BLaER1 treated with 17β-estradiol and CSF1 and Interleukin-3, amounts not matched to agents 10 nM and 100 nM (cell line): ENCODE measurements around the gene OLFML2A.
"Not testable (repeated sequence)": the region's sequence is repeated elsewhere in the genome, so short reads cannot be mapped to it uniquely, and the experiment has no call there.

Experiments used
- H3K27ac ChIP-seq, 11 experiments: shearing (Covaris generic); formaldehyde crosslinking; 2 replicates each; pipeline ENCODE4 v1.8.1; 2022
- H3K27me3 ChIP-seq, 11 experiments: shearing (Covaris generic); formaldehyde crosslinking; 2 replicates each; pipeline ENCODE4 v1.8.1; 2022
- H3K36me3 ChIP-seq, 11 experiments: shearing (Covaris generic); formaldehyde crosslinking; 2 replicates each; pipeline ENCODE4 v1.8.1; 2022
- H3K4me1 ChIP-seq, 10 experiments: shearing (Covaris generic); formaldehyde crosslinking; 2 replicates each; pipeline ENCODE4 v1.8.1; 2022
- H3K4me2 ChIP-seq, 11 experiments: shearing (Covaris generic); formaldehyde crosslinking; 2 replicates each; pipeline ENCODE4 v1.8.1; 2022
- H3K4me3 ChIP-seq, 10 experiments: shearing (Covaris generic); formaldehyde crosslinking; 2 replicates each; pipeline ENCODE4 v1.8.1; 2022
- H3K9ac ChIP-seq, 11 experiments: shearing (Covaris generic); formaldehyde crosslinking; 2 replicates each; pipeline ENCODE4 v1.8.1; 2022
- H3K9me3 ChIP-seq, 11 experiments: shearing (Covaris generic); formaldehyde crosslinking; replicated peaks in 1 of 11; 2 replicates each; pipeline ENCODE4 v1.8.1; 2022
- H4K20me1 ChIP-seq, 11 experiments: shearing (Covaris generic); formaldehyde crosslinking; 2 replicates each; pipeline ENCODE4 v1.8.1; 2022
- Cebpa-rat ChIP-seq, 11 experiments: shearing (Covaris generic); IDR thresholded peaks; 2 replicates each; pipeline ENCODE4 v1.8.1; 2022

Gene OLFML2A

DNA sequence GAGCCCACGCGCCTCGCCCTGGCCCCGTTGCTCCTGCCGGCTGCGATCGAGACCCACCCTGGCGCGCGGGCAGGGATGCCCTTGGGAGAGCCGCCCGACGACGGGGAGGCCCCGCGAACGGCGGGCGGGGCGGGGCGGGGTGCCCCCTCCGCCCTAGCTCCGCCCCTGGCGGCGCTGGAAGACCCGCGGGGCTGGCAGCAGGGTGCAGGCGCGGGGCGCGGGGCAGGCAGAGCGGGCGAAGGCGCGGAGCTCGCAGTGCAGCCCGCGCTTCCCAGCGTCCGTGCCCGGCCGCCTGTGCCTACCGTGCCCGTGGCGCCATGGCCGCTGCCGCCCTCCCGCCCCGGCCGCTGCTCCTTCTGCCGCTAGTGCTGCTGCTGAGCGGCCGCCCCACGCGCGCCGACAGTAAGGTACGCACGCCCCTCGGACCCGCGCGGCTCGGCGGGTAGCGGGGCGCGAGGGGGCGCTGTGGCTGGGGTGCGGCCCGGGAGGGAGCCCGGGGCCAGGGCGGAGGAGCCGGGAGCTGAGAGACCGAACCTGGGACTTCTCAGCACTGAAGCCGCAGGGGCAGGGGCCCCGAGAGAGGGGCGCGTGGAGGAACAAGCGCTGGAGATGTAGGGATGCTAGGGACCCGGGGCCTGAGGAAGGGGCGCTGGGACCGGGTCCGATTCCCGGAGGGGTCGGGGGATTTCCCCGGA is at the start of gene OLFML2A:
TSS of gene OLFML2A (plus strand) at position 180 of the 695 bp plus-strand sequence. CDS start at position 318, 138 bp downstream.
- peaks cover 8 to 61% (median 20%) of the 10 kb centered on the region in 10 experiments; a peak in 18 of 20 replicates for H3K4me1 ChIP-seq
- H3K4me2 ChIP-seq: peak within 1 kb of the TSS; percentile 90 to 97 (median 95)
- no peak for TF ChIP-seq Cebpa-rat (IDR thresholded peaks at IDR 0.05)
- no peaks in the 10 kb centered on the region for H3K36me3 ChIP-seq
- H3K4me3 ChIP-seq: peak within 1 kb of the TSS; percentile 52 to 73 (median 62)
- peak within 1 kb of the TSS in 3 of 11 experiments; percentile 10 to 50 (median 37); a peak in 5 of 22 replicates for H3K27ac ChIP-seq
- H4K20me1 ChIP-seq: peaks cover 0 to 5% (median 0%) of the 10 kb centered on the region in 11 experiments; a peak in 2 of 22 replicates
- H3K9me3 ChIP-seq: no peaks in the 10 kb centered on the region
- peaks cover 26 to 44% (median 37%) of the 10 kb centered on the region in 11 experiments for H3K27me3 ChIP-seq
- peak within 1 kb of the TSS; percentile 30 to 73 (median 66) for H3K9ac ChIP-seq

DNA sequence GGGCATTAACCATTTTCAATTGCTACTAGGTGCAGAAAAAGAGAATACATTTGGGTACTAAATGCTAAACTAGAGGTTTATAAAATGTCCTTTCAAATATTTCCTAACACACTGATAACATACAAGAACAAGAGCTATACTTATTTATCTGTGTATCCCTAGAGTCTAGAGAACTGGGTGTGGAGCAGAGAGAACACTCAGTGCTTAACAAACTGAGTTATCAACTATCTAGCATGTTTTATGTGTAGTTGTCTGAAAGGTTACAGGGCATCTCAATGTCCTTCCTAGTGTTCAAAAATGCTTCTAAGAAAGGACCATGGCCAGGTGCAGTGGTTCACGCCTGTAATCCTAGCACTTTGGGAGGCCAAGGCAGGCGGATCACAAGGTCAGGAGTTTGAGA is 46.2 kb upstream of the OLFML2A start:
- H3K36me3 ChIP-seq: peaks cover 0 to 10% (median 0%) of the 10 kb centered on the region in 11 experiments; a peak in 6 of 22 replicates
- peaks cover 10 to 16% (median 13%) of the 10 kb centered on the region in 10 experiments; a peak in 17 of 20 replicates for H3K4me1 ChIP-seq
- H3K27me3 ChIP-seq: no peaks in the 10 kb centered on the region
- no peak overlapping the region for H3K4me3 ChIP-seq
- peaks cover 0 to 4% (median 0%) of the 10 kb centered on the region in 11 experiments; a peak in 1 of 22 replicates for H3K9me3 ChIP-seq
- TF ChIP-seq Cebpa-rat (IDR thresholded peaks at IDR 0.05): no peak
- H3K9ac ChIP-seq: no peak overlapping the region
- H3K27ac ChIP-seq: no peak overlapping the region
- no peak overlapping the region for H3K4me2 ChIP-seq
- H4K20me1 ChIP-seq: no peaks in the 10 kb centered on the region

DNA sequence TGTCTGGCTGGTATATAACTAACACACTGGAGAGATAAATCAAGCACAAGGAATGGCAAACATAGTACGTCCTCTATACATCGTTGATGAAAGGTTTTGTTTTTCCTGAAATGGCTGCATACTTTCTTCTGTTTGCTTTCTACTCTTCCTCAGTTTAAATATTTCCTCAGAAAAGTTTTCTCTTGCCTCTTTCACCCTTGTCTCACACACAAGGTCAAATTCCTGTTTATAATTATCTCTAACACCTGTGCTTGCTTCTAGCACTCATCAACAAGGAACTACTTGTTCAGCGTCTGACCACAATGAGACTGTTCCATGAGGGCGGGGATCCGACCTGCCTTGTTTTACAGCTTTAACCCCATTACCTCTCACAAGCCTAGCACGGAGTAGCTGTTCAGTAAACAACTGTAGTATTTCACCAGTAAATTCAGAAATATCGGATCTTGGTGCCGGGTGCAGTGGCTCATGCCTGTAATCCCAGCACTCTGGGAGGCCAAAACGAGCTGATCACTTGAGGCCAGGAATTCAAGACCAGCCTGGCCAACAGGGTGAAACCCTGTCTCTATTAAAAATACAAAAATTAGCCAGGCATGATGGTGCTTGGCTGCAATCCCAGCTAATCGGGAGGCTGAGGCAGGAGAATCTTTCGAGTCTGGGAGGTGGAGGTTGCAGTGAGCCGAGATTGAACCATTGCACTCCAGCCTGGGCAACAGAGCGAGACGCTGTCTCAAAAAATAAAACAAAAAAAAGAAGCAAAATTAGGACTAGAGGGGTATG is 42.8 kb upstream of the OLFML2A start:
- no peaks in the 10 kb centered on the region for H4K20me1 ChIP-seq
- TF ChIP-seq Cebpa-rat (IDR thresholded peaks at IDR 0.05): no peak
- H3K27ac ChIP-seq: no peak overlapping the region
- peak overlapping the region in 9 of 11 experiments; percentile 7 to 33 (median 17); a peak in 13 of 22 replicates for H3K4me2 ChIP-seq
- H3K4me3 ChIP-seq: no peak overlapping the region
- H3K36me3 ChIP-seq: peaks cover 0 to 10% (median 0%) of the 10 kb centered on the region in 11 experiments; a peak in 6 of 22 replicates
- H3K4me1 ChIP-seq: peaks cover 11 to 21% (median 17%) of the 10 kb centered on the region in 10 experiments; a peak in 18 of 20 replicates
- no peaks in the 10 kb centered on the region for H3K27me3 ChIP-seq
- peaks cover 0 to 4% (median 0%) of the 10 kb centered on the region in 11 experiments; a peak in 1 of 22 replicates for H3K9me3 ChIP-seq
- no peak overlapping the region for H3K9ac ChIP-seq

GRCh38 chr9:124734741-124735083 is 42.2 kb upstream of the OLFML2A start:
- H3K36me3 ChIP-seq, H3K27ac ChIP-seq, H3K9ac ChIP-seq, H3K27me3 ChIP-seq, H3K4me3 ChIP-seq, H4K20me1 ChIP-seq, H3K9me3 ChIP-seq: not testable (repeated sequence)
- Histone ChIP-seq H3K4me2 (peak overlapping the region in 9 of 11 experiments; percentile 7 to 33 (median 19); a peak in 12 of 22 replicates), H3K4me1 (peaks cover 11 to 21% (median 17%) of the 10 kb centered on the region in 10 experiments; a peak in 18 of 20 replicates)
- TF ChIP-seq Cebpa-rat (IDR thresholded peaks at IDR 0.05): 0 out of 22 replicates have a peak, but pooled peaks of 2 of the 11 experiments have one; percentile 34 to 37

DNA sequence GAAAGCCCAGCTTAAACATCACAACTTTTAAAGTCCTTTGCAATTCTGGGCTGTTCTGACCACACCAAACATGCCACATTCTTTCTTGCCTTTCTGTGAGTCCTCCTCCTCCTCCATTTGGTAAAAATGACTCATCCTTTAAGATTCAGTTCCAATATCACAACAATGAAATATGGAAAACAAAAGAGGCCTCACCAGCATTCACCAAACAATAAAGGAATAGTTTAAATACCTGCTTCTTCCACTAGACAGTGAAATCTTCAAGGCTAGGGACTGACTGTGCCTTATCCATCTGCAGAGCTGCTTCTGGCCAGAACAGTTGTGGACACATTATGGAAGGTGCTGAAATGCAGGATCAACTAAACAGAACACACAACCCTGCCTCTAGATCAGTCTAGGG is 41.8 kb upstream of the OLFML2A start:
- Histone ChIP-seq H3K27ac (no peak overlapping the region), H3K4me1 (peaks cover 11 to 21% (median 17%) of the 10 kb centered on the region in 10 experiments; a peak in 18 of 20 replicates), H3K9me3 (peaks cover 0 to 4% (median 0%) of the 10 kb centered on the region in 11 experiments; a peak in 1 of 22 replicates), H3K36me3 (peaks cover 0 to 10% (median 0%) of the 10 kb centered on the region in 11 experiments; a peak in 6 of 22 replicates), H3K27me3 (no peaks in the 10 kb centered on the region), H3K4me2 (peak overlapping the region in 5 of 11 experiments; percentile 7 to 32 (median 16); a peak in 5 of 22 replicates), H3K9ac (no peak overlapping the region), H3K4me3 (no peak overlapping the region), H4K20me1 (no peaks in the 10 kb centered on the region)
- no peak for TF ChIP-seq Cebpa-rat (IDR thresholded peaks at IDR 0.05)

GRCh38 chr9:124738075-124738474 is 38.9 kb upstream of the OLFML2A start:
- H3K4me1 ChIP-seq: peaks cover 11 to 35% (median 28%) of the 10 kb centered on the region in 10 experiments; a peak in 19 of 20 replicates
- not testable (repeated sequence) for H3K4me3 ChIP-seq, H3K9ac ChIP-seq, H4K20me1 ChIP-seq, H3K36me3 ChIP-seq, H3K27ac ChIP-seq, H3K9me3 ChIP-seq, H3K27me3 ChIP-seq, H3K4me2 ChIP-seq

DNA sequence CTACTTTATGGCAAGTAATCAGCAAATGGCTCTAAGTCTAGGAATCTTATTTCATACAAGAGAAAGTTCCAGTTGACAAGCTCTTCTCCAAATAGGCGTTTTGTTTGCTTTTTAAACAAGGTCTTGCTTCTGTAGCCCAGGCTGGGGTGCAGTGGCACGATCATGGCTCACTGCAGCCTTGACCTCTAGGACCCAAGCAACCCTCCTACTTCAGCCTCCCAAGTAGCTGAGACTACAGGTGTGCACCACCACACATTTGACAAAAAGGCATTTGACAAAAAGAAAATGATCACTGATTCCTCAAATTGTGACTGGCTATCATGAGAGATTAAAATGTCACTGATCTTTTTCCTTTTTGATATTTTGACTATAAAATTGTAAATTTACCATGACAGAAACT is 37.6 kb upstream of the OLFML2A start:
- Histone ChIP-seq H3K4me1 (peaks cover 16 to 37% (median 23%) of the 10 kb centered on the region in 10 experiments), H3K4me3 (no peak overlapping the region), H3K4me2 (no peak overlapping the region), H3K9me3 (no peaks in the 10 kb centered on the region), H3K27ac (no peak overlapping the region), H3K9ac (no peak overlapping the region), H4K20me1 (no peaks in the 10 kb centered on the region), H3K36me3 (no peaks in the 10 kb centered on the region), H3K27me3 (no peaks in the 10 kb centered on the region)
- TF ChIP-seq Cebpa-rat (IDR thresholded peaks at IDR 0.05): no peak

- Histone ChIP-seq H3K4me1 (peaks cover 7 to 27% (median 17%) of the 10 kb centered on the region in 10 experiments; a peak in 16 of 20 replicates), H4K20me1 (no peaks in the 10 kb centered on the region), H3K27me3 (no peaks in the 10 kb centered on the region), H3K36me3 (no peaks in the 10 kb centered on the region), H3K9ac (no peak overlapping the region), H3K4me2 (peak overlapping the region in 1 of 11 experiments; percentile 7; a peak in 1 of 22 replicates), H3K4me3 (no peak overlapping the region), H3K27ac (no peak overlapping the region), H3K9me3 (no peaks in the 10 kb centered on the region)
- no peak for TF ChIP-seq Cebpa-rat (IDR thresholded peaks at IDR 0.05)
These were observed 35.8 kb upstream of the OLFML2A start for GRCh38 chr9:124741149-124741548.

- Histone ChIP-seq H3K27ac (no peak overlapping the region), H3K9ac (no peak overlapping the region), H3K36me3 (no peaks in the 10 kb centered on the region), H4K20me1 (no peaks in the 10 kb centered on the region), H3K27me3 (no peaks in the 10 kb centered on the region), H3K4me1 (peaks cover 7 to 27% (median 14%) of the 10 kb centered on the region in 10 experiments; a peak in 16 of 20 replicates), H3K4me3 (no peak overlapping the region), H3K4me2 (peak overlapping the region in 2 of 11 experiments; percentile 7 to 51; a peak in 2 of 22 replicates), H3K9me3 (no peaks in the 10 kb centered on the region)
- no peak for TF ChIP-seq Cebpa-rat (IDR thresholded peaks at IDR 0.05)
These were observed 35.3 kb upstream of the OLFML2A start for GRCh38 chr9:124741662-124742061.
